WI38 (cell line): ENCODE data around the gene ZBTB46.
A peak's percentile ranks its signal among the peaks of the same experiment; 100 is the strongest.

Experiments
- H3K4me3 ChIP-seq: 2 replicates; pipeline ENCODE4 v1.5.1; 2011; ENCODE audit warnings: low read depth, mild to moderate bottlenecking, control low read depth, low read length
- CTCF ChIP-seq: IDR thresholded peaks from 2 replicates; pipeline ENCODE4 v1.5.1; 2012; ENCODE audit warnings: low read depth, mild to moderate bottlenecking, control low read depth, low read length

The ZBTB46 gene

GRCh38 chr20:63833776-63834490, 2.9 kb upstream of the ZBTB46 start:
- no peak overlapping the region for H3K4me3 ChIP-seq
- TF ChIP-seq CTCF: no peak

GRCh38 chr20:63831993-63832686, 1.1 kb upstream of the ZBTB46 start:
- H3K4me3 ChIP-seq: no peak overlapping the region
- no peak for TF ChIP-seq CTCF

GRCh38 chr20:63831646-63831992, 555 bp upstream of the ZBTB46 start:
- peak overlapping the region; percentile 40 for H3K4me3 ChIP-seq
- no peak for TF ChIP-seq CTCF

GRCh38 chr20:63829945-63830835, 874 bp downstream of the ZBTB46 start:
- H3K4me3 ChIP-seq: peak overlapping the region; percentile 63
- TF ChIP-seq CTCF: no peak

GRCh38 chr20:63829603-63829944, 1.5 kb downstream of the ZBTB46 start:
- no peak for TF ChIP-seq CTCF
- H3K4me3 ChIP-seq: peak overlapping the region; percentile 63

- H3K4me3 ChIP-seq: peak overlapping the region; percentile 63
- no peak for TF ChIP-seq CTCF
Measured at GRCh38 chr20:63828951-63829350, 2.1 kb downstream of the ZBTB46 start.
